ENCODE results near the gene CABS1. TPM values are rescaled to one million over a fixed set of nuclear protein-coding genes. Genes with fewer than 3 reads are reported as not detected.

Gene CABS1
- not detected in 2 replicates for total RNA-seq

DNA sequence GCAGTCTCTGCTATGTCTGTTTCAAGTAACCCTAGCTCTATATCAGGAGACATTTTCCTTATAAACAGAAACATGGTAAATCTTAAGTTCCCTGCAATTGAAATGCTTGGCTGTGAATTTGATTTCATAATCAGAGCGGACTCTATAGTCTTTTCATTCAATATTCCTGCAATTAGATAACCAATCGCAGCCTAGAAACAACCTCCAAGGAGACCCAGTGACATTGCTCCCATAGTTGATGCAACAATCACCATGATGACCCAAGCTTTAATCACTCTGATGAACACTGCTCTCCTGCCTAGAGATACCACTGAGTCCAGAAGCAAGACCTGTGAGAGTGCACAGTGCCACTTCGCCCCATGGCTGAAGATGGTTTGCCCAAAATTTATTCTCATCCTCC, at the start of gene CABS1:
CABS1 (plus strand) TSS at position 301 of the 400 bp plus-strand sequence; CDS start at position 360, 59 bp downstream.

DNA sequence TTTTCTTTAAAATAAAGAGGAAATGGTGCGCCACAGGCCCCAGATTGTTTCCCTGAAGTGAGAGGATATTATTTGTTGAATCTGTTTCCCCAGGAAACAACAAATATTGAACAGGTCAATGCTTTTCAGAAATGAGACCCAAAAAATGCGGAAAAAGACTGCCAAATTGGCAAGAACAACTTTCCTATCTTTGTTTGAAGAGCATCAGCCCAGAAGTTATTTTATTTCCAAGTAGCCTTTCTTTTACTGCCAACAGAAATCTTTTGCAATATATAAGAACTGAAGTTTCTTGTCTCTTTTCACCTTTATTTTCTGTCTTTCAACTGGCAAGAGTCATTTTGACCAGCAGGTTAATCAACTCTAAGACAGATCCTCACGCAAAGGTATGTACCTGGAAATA, 25.7 kb downstream of the CABS1 start, which contains the start of gene SMR3A:
SMR3A (plus strand) TSS at position 301 of the 400 bp plus-strand sequence. CDS start 1,356 bp downstream, outside the sequence.

DNA sequence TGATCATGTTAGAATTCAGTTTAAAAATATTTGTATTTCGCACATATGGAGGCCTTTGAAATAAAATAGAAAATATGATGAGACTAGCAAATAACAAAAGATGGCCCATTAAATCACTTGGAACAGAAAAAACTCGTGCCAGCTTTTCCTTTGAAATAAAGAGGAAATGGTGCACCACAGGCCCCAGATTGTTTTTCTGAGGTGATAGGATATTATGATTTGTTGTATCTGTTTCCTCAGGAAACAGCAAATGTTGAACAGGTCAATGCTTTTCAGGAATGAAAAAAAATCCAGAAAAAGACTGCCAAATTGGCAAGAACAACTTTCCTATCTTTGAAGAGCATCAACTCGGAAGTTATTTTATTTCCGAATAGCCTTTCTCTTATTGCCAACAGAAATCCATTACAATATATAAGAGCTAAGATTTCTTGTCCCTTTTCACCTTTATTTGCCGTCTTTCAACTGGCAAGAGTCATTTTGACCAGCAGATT, 48.0 kb downstream of the CABS1 start, which contains the start of gene SMR3B:
SMR3B (plus strand) TSS at position 441 of the 491 bp plus-strand sequence. CDS start 1,380 bp downstream, outside the sequence.

Other genes with a start within 250 kb of the CABS1 start
- not detected in 2 replicates for gene PRR27, start 180.7 kb upstream of the CABS1 start, total RNA-seq
- not detected in 2 replicates for gene ODAM, start 139.3 kb upstream of the CABS1 start, total RNA-seq
- not detected in 2 replicates for gene FDCSP, start 108.9 kb upstream of the CABS1 start, total RNA-seq
- not detected in 2 replicates for gene CSN3, start 92.4 kb upstream of the CABS1 start, total RNA-seq
- gene SMR3A, start 25.8 kb downstream of the CABS1 start, total RNA-seq = not detected in 2 replicates
- not detected in 2 replicates for gene SMR3B, start 48.1 kb downstream of the CABS1 start, total RNA-seq
- gene OPRPN, start 63.0 kb downstream of the CABS1 start, total RNA-seq = not detected in 2 replicates
- not detected in 2 replicates for gene MUC7, start 137.2 kb downstream of the CABS1 start, total RNA-seq
- gene AMTN, start 183.6 kb downstream of the CABS1 start, total RNA-seq = not detected in 2 replicates